Stomach (tissue), 9 donors: Measurements from ENCODE around the gene BTBD9. TPM values are rescaled to one million over a fixed set of nuclear protein-coding genes. Genes with fewer than 3 reads are reported as not detected.

Source experiments
- DNase-seq, 2 donors: peaks; one replicate each; pipeline versions ENCODE4 v3.0.0 to v3.0.0-alpha.2; 2013 to 2019
- H3K27ac ChIP-seq, 5 donors: fragments of 200-600 bp in 4 of 5; sonication (generic) in 4 of 5; one replicate each; pipeline ENCODE4 v1.5.1; 2013 to 2019; ENCODE audit warnings: mild to moderate bottlenecking in 1 of 5, moderate library complexity in 1 of 5
- H3K27me3 ChIP-seq, 3 donors: fragments of 200-600 bp; sonication (generic); one replicate each; pipeline ENCODE4 v1.5.1; 2017 to 2019; ENCODE audit warnings: mixed run types in 1 of 3
- H3K36me3 ChIP-seq, 4 donors: fragments of 200-600 bp; sonication (generic); 1 replicate in 3 of 4; 2 replicates in 1 of 4; pipeline ENCODE4 v1.5.1; 2016 to 2019
- H3K4me1 ChIP-seq, 4 donors: fragments of 200-600 bp; sonication (generic); one replicate each; pipeline ENCODE4 v1.5.1; 2016 to 2019
- H3K4me3 ChIP-seq, 4 donors: fragments of 200-600 bp; sonication (generic) in 3 of 4; one replicate each; pipeline ENCODE4 v1.5.1; 2016 to 2019; ENCODE audit warnings: mild to moderate bottlenecking in 1 of 4
- H3K9me3 ChIP-seq, 4 donors: fragments of 200-600 bp; sonication (generic); one replicate each; pipeline ENCODE4 v1.5.1; 2016 to 2019
- EP300 ChIP-seq: sonication (generic); formaldehyde crosslinking; IDR thresholded peaks from one replicate; pipeline ENCODE4 v1.6.1; 2017; ENCODE audit warnings: antibody characterized with exemption
- POLR2A ChIP-seq, 4 donors: fragments of 450-650 bp; IDR thresholded peaks; one replicate each; pipeline ENCODE4 v1.6.1; 2016; ENCODE audit warnings: antibody characterized with exemption in 4 of 4, control low read depth in 2 of 4, mild to moderate bottlenecking in 1 of 4, moderate library complexity in 1 of 4
- POLR2AphosphoS5 ChIP-seq, 3 donors: sonication (generic); formaldehyde crosslinking; IDR thresholded peaks; one replicate each; pipeline ENCODE4 v1.6.1; 2016; ENCODE audit warnings: antibody characterized with exemption in 3 of 3
- WGBS, 5 donors: extraction: QIAGEN DNeasy Blood & Tissue Kit in 3 of 5; methylation state at CpG; one replicate each; pipeline versions ENCODE4 v1.1.5 to v1.1.7; 2013 to 2018; 5-methylcytosine and 5-hydroxymethylcytosine counted together
- intact Hi-C: fragments of 100-400 bp; cut with DNase I; formaldehyde crosslinking; loops from one replicate; pipeline ENCODE4 v1.15.1; 2023; ENCODE audit warnings: low total_unique reads
- polyA plus RNA-seq, 3 donors: library from polyadenylated mRNA; stranded (reverse); fragments of 200-250 nt; gene quantifications; one replicate each; pipeline ENCODE4 v1.2.3, GENCODE V29; 2013
- total RNA-seq, 5 donors: library from RNA; depleted of rRNA; stranded (reverse); fragments of >200 nt; gene quantifications; one replicate each; pipeline versions ENCODE4 v1.1.0 to v1.2.3, GENCODE V29; 2014 to 2016
- TF ChIP-seq, protein P1 (sequence below), 7 experiments: fragments of 450-650 bp in 4 of 7; fragments of 200-600 bp in 3 of 7; sonication (generic) in 3 of 7; IDR thresholded peaks; one replicate each; pipeline ENCODE4 v1.5.1; 2016 to 2019; ENCODE audit warnings: antibody characterized with exemption in 7 of 7, control low read depth in 2 of 7, mild to moderate bottlenecking in 1 of 7
- donor health status: healthy with polysubstance abuse.
- donor health status: Bipolar disorder and iron deficiency.
- donor health status: healthy.

The BTBD9 gene
- total and polyA plus RNA-seq, 8 donors = 1.4 to 90.2 (median 6.8) TPM

DNA sequence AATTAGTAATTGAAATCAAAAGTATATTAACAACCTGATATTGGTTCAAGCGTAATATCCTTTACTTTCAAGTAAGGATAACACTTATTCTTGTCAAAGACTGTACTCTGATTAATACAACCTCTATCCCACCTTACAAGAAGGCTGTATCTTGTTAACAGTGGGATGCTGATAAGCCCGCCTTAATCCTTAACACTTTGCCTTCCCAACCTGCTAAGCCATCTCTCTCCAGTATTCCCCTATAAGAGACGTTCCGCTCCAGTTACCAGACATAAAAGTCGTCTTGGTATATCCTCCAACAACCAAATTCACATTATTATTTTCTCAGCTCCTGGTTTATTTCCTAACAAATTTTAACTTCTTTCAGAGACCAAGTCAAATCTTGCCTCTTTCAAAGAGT is 2.0 kb downstream of the BTBD9 start:
- H3K27ac ChIP-seq = peak overlapping the region in 1 of 5 donors; percentile 97
- peaks cover 9 to 59% (median 34%) of the 10 kb centered on the region in 4 donors for H3K4me1 ChIP-seq
- no peak for DNase-seq
- H3K27me3 ChIP-seq = no peaks in the 10 kb centered on the region
- no peaks in the 10 kb centered on the region for H3K9me3 ChIP-seq
- intact Hi-C loops = no loop called here
- TF ChIP-seq POLR2A (IDR thresholded peaks at IDR 0.05) (no peak), POLR2AphosphoS5 (IDR thresholded peaks at IDR 0.05) (no peak), EP300 (no peak)
- TF ChIP-seq, protein P1, sequence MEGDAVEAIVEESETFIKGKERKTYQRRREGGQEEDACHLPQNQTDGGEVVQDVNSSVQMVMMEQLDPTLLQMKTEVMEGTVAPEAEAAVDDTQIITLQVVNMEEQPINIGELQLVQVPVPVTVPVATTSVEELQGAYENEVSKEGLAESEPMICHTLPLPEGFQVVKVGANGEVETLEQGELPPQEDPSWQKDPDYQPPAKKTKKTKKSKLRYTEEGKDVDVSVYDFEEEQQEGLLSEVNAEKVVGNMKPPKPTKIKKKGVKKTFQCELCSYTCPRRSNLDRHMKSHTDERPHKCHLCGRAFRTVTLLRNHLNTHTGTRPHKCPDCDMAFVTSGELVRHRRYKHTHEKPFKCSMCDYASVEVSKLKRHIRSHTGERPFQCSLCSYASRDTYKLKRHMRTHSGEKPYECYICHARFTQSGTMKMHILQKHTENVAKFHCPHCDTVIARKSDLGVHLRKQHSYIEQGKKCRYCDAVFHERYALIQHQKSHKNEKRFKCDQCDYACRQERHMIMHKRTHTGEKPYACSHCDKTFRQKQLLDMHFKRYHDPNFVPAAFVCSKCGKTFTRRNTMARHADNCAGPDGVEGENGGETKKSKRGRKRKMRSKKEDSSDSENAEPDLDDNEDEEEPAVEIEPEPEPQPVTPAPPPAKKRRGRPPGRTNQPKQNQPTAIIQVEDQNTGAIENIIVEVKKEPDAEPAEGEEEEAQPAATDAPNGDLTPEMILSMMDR (IDR thresholded peaks at IDR 0.05) = no peak
- whole genome bisulfite sequencing, 5 donors = 91 to 98% (median 93%) methylated on average over 5 of the region's 5 CpGs
- no peaks in the 10 kb centered on the region for H3K36me3 ChIP-seq
- H3K4me3 ChIP-seq = no peak overlapping the region

DNA sequence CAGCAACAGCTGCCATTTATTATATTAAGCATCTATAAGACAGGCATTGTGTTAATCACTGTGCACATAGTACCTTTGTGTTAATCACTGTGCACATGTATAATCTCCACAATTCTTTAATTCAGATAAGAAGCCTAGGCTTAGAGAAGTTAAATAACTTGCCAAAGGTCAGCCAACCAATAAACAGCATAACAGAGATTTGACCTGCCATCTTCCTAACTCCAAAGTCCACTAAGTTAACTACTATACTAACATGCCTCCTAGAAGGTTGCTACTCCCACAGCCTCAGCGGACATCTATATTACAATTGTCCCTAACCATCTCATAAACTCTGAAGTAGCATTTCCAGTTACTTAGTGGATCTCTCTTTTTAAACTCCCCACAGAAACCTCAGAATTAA is 3.7 kb downstream of the BTBD9 start:
- H3K27me3 ChIP-seq = no peaks in the 10 kb centered on the region
- H3K4me3 ChIP-seq = no peak overlapping the region
- H3K27ac ChIP-seq = no peak overlapping the region
- peaks cover 9 to 57% (median 32%) of the 10 kb centered on the region in 4 donors for H3K4me1 ChIP-seq
- no peaks in the 10 kb centered on the region for H3K9me3 ChIP-seq
- TF ChIP-seq, protein P1 (IDR thresholded peaks at IDR 0.05) = no peak
- peak in 1 of 3 donors; percentile 8 for TF ChIP-seq POLR2AphosphoS5 (IDR thresholded peaks at IDR 0.05)
- no peaks in the 10 kb centered on the region for H3K36me3 ChIP-seq
- intact Hi-C loops = no loop called here
- no peak for DNase-seq
- WGBS, 5 donors = 35 to 72% (median 59%) methylated on average over 1 of the region's 1 CpG

DNA sequence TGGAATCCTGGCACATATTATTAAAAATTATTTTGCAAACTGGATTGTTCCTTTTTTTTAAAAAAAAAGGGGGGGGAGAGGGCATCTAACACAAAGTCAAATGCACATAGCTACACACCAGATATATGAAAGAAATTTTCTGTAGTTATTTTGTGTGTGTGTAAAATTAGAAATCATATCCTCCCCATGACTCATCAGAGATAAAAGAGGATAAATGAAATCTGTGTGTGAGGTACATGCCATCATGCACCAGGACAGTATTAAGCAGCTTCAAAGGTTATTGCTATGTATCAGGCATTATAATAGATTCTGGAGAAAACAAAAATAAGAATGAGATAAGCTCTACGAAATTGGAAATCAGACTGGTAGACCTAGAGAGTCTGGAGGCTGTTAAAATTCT is 5.2 kb downstream of the BTBD9 start:
- TF ChIP-seq EP300 = no peak
- TF ChIP-seq, protein P1 (IDR thresholded peaks at IDR 0.05) = no peak
- TF ChIP-seq POLR2AphosphoS5 (IDR thresholded peaks at IDR 0.05) = no peak
- TF ChIP-seq POLR2A (IDR thresholded peaks at IDR 0.05) = no peak
- no peak for DNase-seq
- Histone ChIP-seq H3K36me3 (no peaks in the 10 kb centered on the region), H3K9me3 (no peaks in the 10 kb centered on the region), H3K27ac (no peak overlapping the region), H3K27me3 (no peaks in the 10 kb centered on the region), H3K4me1 (peaks cover 0 to 49% (median 24%) of the 10 kb centered on the region in 4 donors), H3K4me3 (no peak overlapping the region)
- intact Hi-C loops = no loop called here
- 61 to 84% (median 71%) methylated on average over 1 of the region's 1 CpG for whole genome bisulfite sequencing, 5 donors

DNA sequence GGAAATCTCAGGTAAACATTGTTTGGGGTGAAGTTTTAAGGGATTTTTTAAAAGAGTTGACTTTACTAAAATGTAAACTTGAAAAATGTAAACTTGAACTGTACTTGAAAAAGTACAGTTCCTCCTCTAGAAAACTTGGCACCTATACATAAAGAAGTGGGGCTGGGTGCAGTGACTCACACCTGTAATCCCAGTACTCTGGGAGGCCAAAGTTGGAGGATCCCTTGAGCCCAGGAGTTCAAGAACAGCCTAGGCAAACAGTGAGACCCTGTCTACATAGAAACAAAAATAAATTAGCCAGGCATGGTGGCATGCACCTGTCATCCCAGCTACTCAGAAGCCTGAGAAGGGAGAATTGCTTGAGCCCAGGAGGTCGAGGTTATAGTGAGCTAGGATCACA is 7.2 kb downstream of the BTBD9 start:
- no peak overlapping the region for H3K4me3 ChIP-seq
- no peaks in the 10 kb centered on the region for H3K9me3 ChIP-seq
- H3K4me1 ChIP-seq = peaks cover 0 to 39% (median 15%) of the 10 kb centered on the region in 4 donors
- intact Hi-C loops = no loop called here
- no peak overlapping the region for H3K27ac ChIP-seq
- H3K36me3 ChIP-seq = no peaks in the 10 kb centered on the region
- no peaks in the 10 kb centered on the region for H3K27me3 ChIP-seq
- TF ChIP-seq EP300 = no peak
- TF ChIP-seq, protein P1 (IDR thresholded peaks at IDR 0.05) = no peak
- TF ChIP-seq POLR2A (IDR thresholded peaks at IDR 0.05) = no peak
- no peak for TF ChIP-seq POLR2AphosphoS5 (IDR thresholded peaks at IDR 0.05)
- 64 to 90% (median 79%) methylated on average over 1 of the region's 1 CpG for WGBS, 5 donors
- DNase-seq = no peak
